Diencephalon (tissue), 1 donor: Measurements from ENCODE around the gene FCSK. TPM values are rescaled to one million over a fixed set of nuclear protein-coding genes. Genes with fewer than 3 reads are reported as not detected.

ENCODE experiments used
- small RNA-seq: library from RNA; depleted of rRNA; stranded (forward); fragments of <200 nt; gene quantifications from one replicate; pipeline ENCODE3, GENCODE V24; 2014
- total RNA-seq: library from RNA; depleted of rRNA; stranded (reverse); fragments of >200 nt; gene quantifications from one replicate; pipeline ENCODE4 v1.2.3, GENCODE V29; 2014

The FCSK gene
- 7.8 TPM for total RNA-seq

GRCh38 chr16:70454222-70455034, at the start of gene FCSK:
Gene FCSK (plus strand): TSS chr16:70454595. CDS start chr16:70463191, 8,596 bp downstream.

DNA sequence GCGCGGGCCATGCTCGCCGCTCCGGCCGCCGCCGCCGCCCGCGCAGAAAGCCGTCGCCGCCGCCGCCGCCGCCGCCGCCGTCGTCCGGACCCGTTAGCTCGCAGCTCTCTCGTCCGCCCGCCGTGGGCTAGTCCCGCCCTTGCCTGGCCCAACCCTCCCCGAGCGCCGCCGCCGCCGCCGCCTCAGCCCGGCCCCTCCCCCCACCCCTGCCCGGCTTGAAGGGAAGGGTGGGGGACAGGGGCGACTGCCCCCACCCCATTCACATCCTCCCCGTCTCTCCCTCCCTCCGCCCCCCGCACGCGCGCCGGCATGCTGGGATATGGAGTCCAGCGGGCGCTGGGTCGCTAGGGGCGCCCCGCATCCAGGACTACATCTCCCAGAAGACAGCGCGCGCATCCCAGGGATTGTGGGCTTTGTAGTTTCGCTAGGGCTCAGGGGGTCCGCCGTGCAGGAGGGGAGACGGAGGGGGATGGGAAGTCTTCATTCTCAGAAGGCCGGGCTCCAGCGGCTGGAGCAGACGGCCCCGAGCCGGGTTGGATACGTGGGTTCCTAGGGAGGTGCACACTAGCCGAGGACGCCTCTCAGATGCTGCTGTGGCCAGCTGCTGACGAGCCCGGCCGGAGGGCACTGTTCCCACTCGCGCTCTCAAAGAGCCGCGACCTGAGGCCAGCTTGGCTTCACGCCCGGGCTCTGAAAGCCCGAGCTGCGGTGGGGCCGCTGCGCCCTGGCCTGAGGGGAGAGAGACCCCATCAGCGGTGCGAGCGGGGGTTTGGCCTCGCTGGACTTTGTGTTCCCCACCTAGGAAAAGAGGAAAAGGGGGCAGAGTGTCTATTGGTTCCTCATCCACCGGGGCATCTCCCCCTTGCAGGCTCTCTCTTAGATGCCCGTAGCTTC, 15.2 kb upstream of the FCSK start, which contains the start of gene ST3GAL2:
ST3GAL2 (minus strand) TSS at position 132 of the 894 bp plus-strand sequence. CDS start 40,570 bp downstream, outside the sequence.

DNA sequence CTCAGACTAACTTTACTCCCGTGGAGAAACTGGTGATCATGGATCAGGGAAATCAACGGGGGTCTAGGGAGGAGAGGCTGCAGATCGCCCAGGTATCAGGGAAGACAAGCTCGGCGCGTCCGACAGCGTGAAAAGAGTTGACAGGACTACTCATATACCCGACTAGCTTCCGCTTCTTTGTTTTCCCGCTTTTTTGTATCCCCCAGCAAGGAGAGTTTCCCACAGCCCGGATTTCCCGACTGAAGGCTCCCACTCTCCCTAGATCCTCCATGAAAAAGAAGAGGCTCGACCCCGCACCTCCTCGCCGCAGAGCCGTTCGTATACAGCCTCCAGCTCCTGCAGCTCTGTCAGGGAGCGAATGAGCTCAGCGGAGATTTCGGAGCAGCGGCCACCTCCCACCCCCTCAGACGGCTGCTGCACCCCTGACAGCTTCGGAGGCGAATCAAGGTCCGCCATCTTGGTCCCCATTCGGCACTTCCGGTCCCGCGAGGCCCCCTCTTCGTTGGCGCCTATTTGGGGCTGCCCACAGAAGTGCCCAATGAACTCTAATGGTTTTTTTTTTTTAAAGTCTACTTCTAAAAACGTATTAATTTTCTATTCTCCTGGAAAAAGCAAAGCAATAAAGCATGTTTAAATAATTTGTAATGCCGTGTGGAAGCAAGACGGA, 68.8 kb downstream of the FCSK start, which contains the start of gene COG4:
COG4 (minus strand) TSS at position 479 of the 667 bp plus-strand sequence; CDS start at position 468, 11 bp downstream.

DNA sequence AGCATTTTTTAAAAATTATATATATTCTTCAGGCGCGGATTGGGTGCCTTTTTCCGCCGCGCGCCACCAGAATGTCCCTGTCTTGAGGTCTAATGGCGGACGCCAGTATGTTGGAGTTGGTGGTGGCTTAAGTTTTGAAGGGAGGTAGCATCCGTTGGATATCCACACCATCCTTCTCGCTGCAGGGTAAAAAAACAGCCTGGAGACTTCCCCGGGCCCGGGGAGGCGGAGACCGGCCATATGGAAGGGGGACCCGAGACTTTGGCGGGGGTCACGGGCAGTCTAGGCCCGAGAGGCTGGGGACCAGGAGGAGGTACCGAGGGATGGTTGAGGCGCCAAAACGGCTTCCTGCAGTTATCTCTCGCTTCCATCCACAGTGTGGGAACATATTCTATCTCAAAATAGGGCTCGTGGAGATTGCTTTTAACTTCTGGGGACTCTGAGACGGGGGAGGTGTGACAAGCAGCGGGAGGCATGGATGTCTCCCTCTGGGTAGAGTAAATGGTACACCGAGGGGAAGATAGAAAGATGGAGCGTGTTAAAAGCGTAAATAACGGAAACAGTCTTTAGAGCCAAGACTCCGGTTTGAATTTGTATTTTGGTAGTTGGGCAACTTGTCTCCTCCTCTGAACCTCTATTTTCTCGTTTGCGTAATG, 69.5 kb downstream of the FCSK start, which contains the start of gene SF3B3:
SF3B3 (plus strand) TSS at position 74 of the 656 bp plus-strand sequence. CDS start 2,841 bp downstream, outside the sequence.

Small RNA genes within 50 kb of the gene (small RNA-seq; reads per million reads assigned to genes)
- gene RNU6-23P: 0.08 reads per million
- not detected for gene RPS27P26
- 73.0 reads per million, percentile 96 among the genes with 10 or more reads in this experiment for gene SNORD111B

Other genes with a start within 250 kb of the FCSK start
- gene EXOSC6, start 202.7 kb upstream of the FCSK start, total RNA-seq: 81.0 TPM
- 102 TPM for gene AARS1, start 165.1 kb upstream of the FCSK start, total RNA-seq
- 21.0 TPM for gene DDX19B, start 155.4 kb upstream of the FCSK start, total RNA-seq
- gene DDX19A, start 107.7 kb upstream of the FCSK start, total RNA-seq: 44.1 TPM
- 33.9 TPM for gene ST3GAL2, start 15.5 kb upstream of the FCSK start, total RNA-seq
- 49.6 TPM for gene COG4, start 69.0 kb downstream of the FCSK start, total RNA-seq
- 104 TPM for gene SF3B3, start 69.2 kb downstream of the FCSK start, total RNA-seq
- 8.5 TPM for gene IL34, start 192.0 kb downstream of the FCSK start, total RNA-seq
- gene MTSS2, start 231.5 kb downstream of the FCSK start, total RNA-seq: 78.9 TPM